Measurements from ENCODE around the gene ADAMTS19. TPM values are rescaled to one million over a fixed set of nuclear protein-coding genes. Genes with fewer than 3 reads are reported as not detected.

The ADAMTS19 gene
- total and polyA plus RNA-seq, 2 experiments from 2014 or later, result not detected

DNA sequence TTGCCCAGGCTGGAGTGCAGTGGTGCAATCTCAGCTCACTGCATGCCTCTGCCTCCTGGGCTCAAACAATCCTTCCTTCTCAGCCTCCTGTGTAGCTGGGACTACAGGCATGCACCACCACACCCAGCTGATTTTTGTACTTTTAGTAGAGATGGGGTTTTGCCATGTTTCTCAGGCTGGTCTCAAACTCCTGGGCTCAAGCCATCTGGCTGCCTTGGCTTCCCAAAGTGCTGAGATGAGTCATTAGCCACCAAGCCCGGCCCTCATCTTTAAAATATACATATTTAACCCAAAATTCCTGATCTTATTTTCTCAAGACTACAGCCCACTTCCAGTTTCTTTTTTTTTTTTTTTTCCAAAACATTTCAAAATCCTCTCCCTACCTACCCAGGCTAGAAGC is 256.1 kb downstream of the ADAMTS19 start:
- TF ChIP-seq EZH2phosphoT487 (IDR thresholded peaks at IDR 0.05; ENCODE audit: insufficient read depth, low read depth), result no peak
- no peak overlapping the region for H2AFZ ChIP-seq
- 0% methylated on average over 1 of the region's 1 CpG for WGBS, 2 experiments (ENCODE audit: low coverage in 1 of 2, low lambda C conversion rate in 2 of 2, missing lambda C conversion rate in 2 of 2)

DNA sequence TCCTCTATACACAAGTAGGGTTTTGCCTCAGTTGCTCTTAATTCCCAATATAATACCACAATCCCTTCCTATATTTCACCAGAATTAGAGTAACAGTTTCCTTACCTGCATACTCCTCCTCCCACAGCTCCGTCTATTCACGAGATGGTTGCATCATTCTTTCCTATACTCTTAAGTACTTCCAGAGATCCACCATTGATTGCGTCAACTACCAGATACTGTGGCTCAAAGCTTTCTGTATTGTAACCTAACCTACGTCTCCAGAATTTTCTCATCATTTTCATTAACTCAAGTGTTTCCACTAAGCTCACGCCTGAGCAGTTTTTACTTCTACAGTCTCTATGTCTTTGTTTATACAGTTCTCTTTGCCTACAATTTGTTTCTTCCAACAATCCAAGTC is 256.6 kb downstream of the ADAMTS19 start:
- Histone ChIP-seq H3K36me3 (ENCODE audit: low read depth) (no peaks in the 10 kb centered on the region), H3K79me2 (ENCODE audit: insufficient read depth) (no peaks in the 10 kb centered on the region), H3K4me2 (ENCODE audit: unreplicated experiment) (no peak overlapping the region), H3K9ac (no peak overlapping the region), H3K27ac (no peak overlapping the region), H3K9me3 (ENCODE audit: low read depth) (no peaks in the 10 kb centered on the region), H3F3A (ENCODE audit: insufficient read depth) (no peaks in the 10 kb centered on the region), H3K9me2 (ENCODE audit: insufficient read depth) (no peaks in the 10 kb centered on the region), H3K27me3 (replicated peaks; ENCODE audit: insufficient read depth) (no peaks in the 10 kb centered on the region), H4K20me1 (ENCODE audit: insufficient read depth) (no peaks in the 10 kb centered on the region), H2AFZ (no peak overlapping the region), H3K4me3 (no peak overlapping the region), H3K4me1 (ENCODE audit: insufficient read depth) (no peaks in the 10 kb centered on the region)
- TF ChIP-seq EZH2 (IDR thresholded peaks at IDR 0.05; ENCODE audit: insufficient read depth, poor library complexity, severe bottlenecking), result no peak
- TF ChIP-seq EZH2phosphoT487 (IDR thresholded peaks at IDR 0.05; ENCODE audit: insufficient read depth, low read depth), result no peak
- DNase-seq, result no peak
- WGBS, 2 experiments (ENCODE audit: low coverage in 1 of 2, low lambda C conversion rate in 2 of 2, missing lambda C conversion rate in 2 of 2), result 15 to 22% methylated on average over 5 of the region's 5 CpGs
- in situ Hi-C loops (cut with MboI), result no loop called here

More for the DNA sequence above, 256.1 kb downstream of the ADAMTS19 start:
- Histone ChIP-seq H3K79me2 (ENCODE audit: insufficient read depth) (no peaks in the 10 kb centered on the region), H3K27me3 (replicated peaks; ENCODE audit: insufficient read depth) (no peaks in the 10 kb centered on the region), H3K36me3 (ENCODE audit: low read depth) (no peaks in the 10 kb centered on the region), H3K4me2 (ENCODE audit: unreplicated experiment) (no peak overlapping the region), H3K9ac (no peak overlapping the region), H3K9me3 (ENCODE audit: low read depth) (no peaks in the 10 kb centered on the region), H3K4me3 (no peak overlapping the region), H3F3A (ENCODE audit: insufficient read depth) (no peaks in the 10 kb centered on the region), H3K27ac (no peak overlapping the region), H4K20me1 (ENCODE audit: insufficient read depth) (no peaks in the 10 kb centered on the region), H3K9me2 (ENCODE audit: insufficient read depth) (no peaks in the 10 kb centered on the region), H3K4me1 (ENCODE audit: insufficient read depth) (no peaks in the 10 kb centered on the region)
- in situ Hi-C loops (cut with MboI), result no loop called here
- no peak for DNase-seq

DNA sequence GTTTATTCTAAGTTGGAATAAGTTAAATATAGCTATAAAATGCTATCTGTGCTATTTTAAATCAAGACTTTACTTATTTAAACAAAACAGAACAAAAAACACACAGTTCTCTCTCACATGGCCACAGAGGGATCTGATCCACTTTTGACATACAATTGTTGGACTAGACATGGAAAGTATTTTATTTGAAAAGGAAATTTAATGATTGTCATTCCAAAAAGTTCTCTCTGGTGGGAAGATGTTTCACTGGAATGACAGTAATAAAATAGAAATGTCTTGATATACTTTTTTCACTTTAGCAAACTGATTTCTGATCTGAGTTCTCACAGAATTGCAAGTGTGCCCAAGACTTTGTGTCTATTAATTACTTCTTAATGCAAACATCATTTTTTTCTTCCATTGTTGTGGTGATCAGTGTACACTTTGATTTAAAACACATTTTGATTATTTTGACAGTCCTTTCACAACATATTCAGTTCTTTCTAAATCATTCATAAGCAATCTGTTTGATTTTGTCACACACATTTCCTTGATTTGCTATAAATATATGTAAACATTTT is 257.7 kb downstream of the ADAMTS19 start:
- Histone ChIP-seq H3K27ac (no peak overlapping the region), H3K9ac (no peak overlapping the region), H3F3A (ENCODE audit: insufficient read depth) (no peaks in the 10 kb centered on the region), H3K27me3 (replicated peaks; ENCODE audit: insufficient read depth) (no peaks in the 10 kb centered on the region), H3K4me2 (ENCODE audit: unreplicated experiment) (no peak overlapping the region), H3K4me3 (no peak overlapping the region), H3K4me1 (ENCODE audit: insufficient read depth) (no peaks in the 10 kb centered on the region), H4K20me1 (ENCODE audit: insufficient read depth) (no peaks in the 10 kb centered on the region), H3K36me3 (ENCODE audit: low read depth) (no peaks in the 10 kb centered on the region), H3K9me3 (ENCODE audit: low read depth) (no peaks in the 10 kb centered on the region), H3K9me2 (ENCODE audit: insufficient read depth) (no peaks in the 10 kb centered on the region), H2AFZ (no peak overlapping the region), H3K79me2 (ENCODE audit: insufficient read depth) (no peaks in the 10 kb centered on the region)
- in situ Hi-C loops (cut with MboI), result no loop called here
- TF ChIP-seq EZH2phosphoT487 (IDR thresholded peaks at IDR 0.05; ENCODE audit: insufficient read depth, low read depth), result no peak
- TF ChIP-seq EZH2 (IDR thresholded peaks at IDR 0.05; ENCODE audit: insufficient read depth, poor library complexity, severe bottlenecking), result no peak
- DNase-seq, result no peak

DNA sequence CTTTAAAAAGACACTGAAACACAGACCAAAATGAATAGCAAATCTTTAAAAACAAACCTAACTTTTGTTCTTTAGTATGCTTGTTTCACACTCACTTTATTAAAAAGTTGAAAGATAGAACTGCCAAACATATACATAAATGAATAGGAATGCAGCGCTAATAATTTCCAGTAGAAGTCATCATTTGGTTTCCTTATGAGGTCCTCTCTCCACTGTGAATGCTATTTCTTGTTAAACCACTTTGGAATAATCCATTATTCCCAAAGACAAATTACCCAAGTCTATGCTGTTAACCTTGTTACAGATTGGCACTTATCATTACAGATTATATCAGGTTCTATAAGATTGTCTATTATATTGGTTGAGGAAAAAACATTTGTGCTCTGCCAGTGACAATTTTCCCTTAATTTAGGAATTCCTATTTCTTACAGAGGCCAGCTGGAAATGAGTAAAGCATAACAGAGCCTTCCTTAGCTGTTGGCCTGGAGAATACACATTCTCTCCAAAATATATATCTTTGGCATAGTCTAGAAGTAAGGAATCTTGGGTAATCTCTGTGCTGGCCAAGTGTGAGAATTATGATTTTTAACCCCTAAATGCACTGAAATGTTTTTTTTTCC is 258.5 kb downstream of the ADAMTS19 start:
- no peak overlapping the region for H3K27ac ChIP-seq
- H4K20me1 ChIP-seq (ENCODE audit: insufficient read depth), result no peaks in the 10 kb centered on the region
- in situ Hi-C loops (cut with MboI), result no loop called here
- H3K9ac ChIP-seq, result no peak overlapping the region
- H3K4me3 ChIP-seq, result no peak overlapping the region
- H3K4me1 ChIP-seq (ENCODE audit: insufficient read depth), result no peaks in the 10 kb centered on the region
- no peak for DNase-seq
- H3K79me2 ChIP-seq (ENCODE audit: insufficient read depth), result no peaks in the 10 kb centered on the region
- no peak overlapping the region for H3K4me2 ChIP-seq (ENCODE audit: unreplicated experiment)
- no peaks in the 10 kb centered on the region for H3K9me3 ChIP-seq (ENCODE audit: low read depth)
- H2AFZ ChIP-seq, result no peak overlapping the region
- TF ChIP-seq EZH2 (IDR thresholded peaks at IDR 0.05; ENCODE audit: insufficient read depth, poor library complexity, severe bottlenecking) (no peak), EZH2phosphoT487 (IDR thresholded peaks at IDR 0.05; ENCODE audit: insufficient read depth, low read depth) (no peak)
- H3K27me3 ChIP-seq (replicated peaks; ENCODE audit: insufficient read depth), result no peaks in the 10 kb centered on the region
- no peaks in the 10 kb centered on the region for H3K36me3 ChIP-seq (ENCODE audit: low read depth)
- H3F3A ChIP-seq (ENCODE audit: insufficient read depth), result no peaks in the 10 kb centered on the region
- 0 to 3% methylated on average over 1 of the region's 1 CpG for WGBS, 2 experiments (ENCODE audit: low coverage in 1 of 2, low lambda C conversion rate in 2 of 2, missing lambda C conversion rate in 2 of 2)
- no peaks in the 10 kb centered on the region for H3K9me2 ChIP-seq (ENCODE audit: insufficient read depth)

DNA sequence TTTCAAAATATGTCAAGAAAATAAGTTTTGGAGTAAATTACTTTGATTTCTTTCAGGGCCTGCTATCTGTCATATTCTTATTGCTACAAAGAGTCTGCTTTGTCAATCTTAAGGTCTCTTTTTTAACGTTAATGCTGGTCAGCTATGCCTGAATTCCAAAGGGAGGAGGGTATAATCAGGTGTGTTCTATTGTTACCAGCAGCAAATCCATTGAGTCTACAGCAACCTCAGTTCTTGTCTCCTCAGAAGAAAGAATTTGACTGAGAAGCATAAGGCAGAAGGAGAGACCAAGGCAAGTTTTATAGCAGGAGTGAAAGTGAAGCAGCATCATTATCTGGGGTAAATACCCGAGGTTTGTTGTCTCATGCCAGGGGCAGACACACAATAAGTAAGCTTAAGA is 264.1 kb downstream of the ADAMTS19 start:
- Histone ChIP-seq H4K20me1 (ENCODE audit: insufficient read depth) (no peaks in the 10 kb centered on the region), H3K9ac (no peak overlapping the region), H3K9me3 (ENCODE audit: low read depth) (no peaks in the 10 kb centered on the region), H3F3A (ENCODE audit: insufficient read depth) (no peaks in the 10 kb centered on the region), H2AFZ (no peak overlapping the region), H3K4me3 (no peak overlapping the region), H3K27me3 (replicated peaks; ENCODE audit: insufficient read depth) (no peaks in the 10 kb centered on the region), H3K79me2 (ENCODE audit: insufficient read depth) (no peaks in the 10 kb centered on the region), H3K27ac (no peak overlapping the region), H3K4me1 (ENCODE audit: insufficient read depth) (no peaks in the 10 kb centered on the region), H3K4me2 (ENCODE audit: unreplicated experiment) (no peak overlapping the region), H3K36me3 (ENCODE audit: low read depth) (no peaks in the 10 kb centered on the region), H3K9me2 (ENCODE audit: insufficient read depth) (no peaks in the 10 kb centered on the region)
- in situ Hi-C loops (cut with MboI), result no loop called here
- TF ChIP-seq EZH2phosphoT487 (IDR thresholded peaks at IDR 0.05; ENCODE audit: insufficient read depth, low read depth) (no peak), EZH2 (IDR thresholded peaks at IDR 0.05; ENCODE audit: insufficient read depth, poor library complexity, severe bottlenecking) (no peak)
- 2 to 5% methylated on average over 2 of the region's 2 CpGs for WGBS, 2 experiments (ENCODE audit: low coverage in 1 of 2, low lambda C conversion rate in 2 of 2, missing lambda C conversion rate in 2 of 2)
- no peak for DNase-seq
